SHP77 treated with DMSO at 0.1 percent for 48 hours (cell line): Measurements from ENCODE around the gene PELI3.

ENCODE experiments used
- DNase-seq: peaks from one replicate; lab custom pipeline; 2025; lab: John Stamatoyannopoulos, UW

PELI3 gene

DNA sequence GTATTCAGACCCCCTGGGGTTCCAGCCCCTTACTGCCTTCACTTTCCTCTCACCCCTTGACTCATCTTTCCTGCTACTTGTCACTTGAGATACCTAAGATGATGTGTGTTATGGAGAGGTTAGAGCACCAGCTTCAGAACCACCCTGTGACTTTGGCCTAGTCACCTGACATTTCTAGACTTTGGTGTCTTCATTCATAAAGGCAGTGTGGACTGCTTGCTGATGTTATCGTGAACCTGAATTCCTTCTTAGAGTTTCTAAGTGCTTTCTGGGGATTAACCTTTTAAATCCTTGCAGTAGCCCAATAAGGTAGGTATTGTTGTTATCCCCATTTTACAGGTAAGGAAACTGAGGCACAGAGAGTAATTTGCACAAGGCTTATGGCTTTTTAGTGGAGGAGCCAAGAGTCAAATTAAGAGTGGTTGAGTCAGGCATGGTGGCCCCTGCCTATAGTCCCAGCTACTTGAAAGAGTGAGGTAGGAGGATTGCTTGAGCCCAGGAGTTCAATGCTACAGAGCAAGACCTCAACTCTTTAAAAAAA lies 38.6 kb downstream of the PELI3 start:
- DNase-seq = no peak

DNA sequence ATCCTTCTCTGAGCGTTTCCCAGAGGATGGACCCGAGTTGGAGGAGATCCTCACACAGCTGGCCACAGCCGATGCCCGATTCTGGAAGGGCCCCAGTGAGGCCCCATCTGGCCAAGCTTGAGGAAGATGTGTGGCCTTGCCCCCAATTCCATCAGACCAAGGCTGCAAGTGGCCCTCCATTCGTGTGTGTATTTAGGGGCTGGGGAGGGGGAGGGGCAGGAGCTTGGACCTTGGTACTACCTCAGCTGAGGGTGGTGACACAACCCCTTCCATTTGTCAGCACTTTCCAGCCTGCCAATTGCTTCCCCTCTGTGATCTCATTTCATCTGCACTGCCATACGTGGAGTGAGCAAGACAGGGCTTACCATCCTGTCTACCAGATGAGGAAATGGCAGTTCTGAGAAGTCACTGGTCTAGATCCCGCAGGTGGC lies 42.4 kb downstream of the PELI3 start:
- no peak for DNase-seq

DNA sequence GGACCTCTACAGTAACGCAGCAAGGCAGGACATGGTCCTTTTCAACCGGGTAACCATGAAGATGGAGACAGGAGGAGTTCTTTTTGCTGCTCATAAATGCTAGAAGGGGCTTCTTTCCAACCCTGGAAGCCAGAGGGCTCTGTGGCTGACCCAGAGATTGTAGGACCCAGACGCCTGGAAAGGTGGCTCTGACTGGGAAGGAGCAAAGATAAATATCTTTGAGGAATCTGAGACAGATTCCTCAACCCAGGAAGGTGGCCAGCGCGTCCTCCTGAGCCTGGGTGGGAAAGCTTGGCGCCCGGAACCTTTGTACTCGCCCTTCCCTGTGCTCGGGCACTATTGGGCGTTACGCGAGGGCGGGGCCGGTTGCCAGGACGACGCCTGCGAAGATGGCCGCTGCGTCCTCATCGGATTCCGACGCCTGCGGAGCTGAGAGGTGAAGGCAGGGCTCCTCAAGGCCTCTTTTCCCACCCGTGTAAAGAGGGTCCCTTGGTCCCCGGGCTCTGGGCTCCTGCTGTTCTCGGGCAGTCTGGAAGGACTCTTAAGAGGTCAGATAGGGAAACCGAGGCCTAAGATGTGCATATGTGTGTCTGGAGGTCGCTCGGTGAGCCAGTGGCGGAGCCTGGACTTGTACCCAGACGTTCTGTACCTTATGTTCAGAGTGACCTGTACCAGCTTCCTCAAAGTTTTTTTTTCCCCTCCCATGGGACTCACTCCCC lies 43.7 kb downstream of the PELI3 start, which contains the start of gene BBS1:
BBS1 (plus strand) TSS at position 365 of the 719 bp plus-strand sequence; CDS start at position 390, 25 bp downstream.
- peak; percentile 68 for DNase-seq

DNA sequence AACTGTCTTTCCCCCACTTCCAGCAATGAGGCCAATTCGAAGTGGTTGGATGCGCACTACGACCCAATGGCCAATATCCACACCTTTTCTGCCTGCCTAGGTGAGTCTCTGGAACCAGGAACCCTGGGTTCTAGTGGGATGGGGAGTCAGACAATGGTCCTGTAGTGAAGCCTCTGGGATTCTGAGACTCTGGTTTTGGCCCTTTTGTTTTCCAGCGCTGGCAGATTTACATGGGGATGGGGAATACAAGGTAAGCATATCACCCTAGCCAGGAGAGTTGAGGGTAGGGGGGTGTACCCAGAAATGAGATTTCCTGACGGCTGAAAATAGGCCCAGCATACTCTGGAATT lies 44.3 kb downstream of the PELI3 start:
- no peak for DNase-seq

DNA sequence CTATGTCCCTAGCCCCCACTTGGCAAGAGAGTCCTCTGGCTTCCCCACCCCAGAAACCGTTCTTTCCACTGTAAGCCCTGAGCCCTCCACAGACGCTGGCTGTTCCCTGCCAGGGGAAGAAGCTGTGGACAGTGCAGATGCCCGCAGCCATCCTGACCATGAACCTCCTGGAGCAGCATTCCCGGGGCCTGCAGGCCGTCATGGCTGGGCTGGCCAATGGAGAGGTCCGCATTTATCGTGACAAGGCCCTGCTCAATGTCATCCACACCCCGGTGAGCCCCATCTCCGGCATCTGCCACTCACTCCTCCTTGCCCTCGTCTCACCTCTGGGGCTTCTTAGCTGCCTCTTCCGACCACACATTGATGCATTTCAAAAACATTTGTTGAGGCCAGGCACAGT lies 56.9 kb downstream of the PELI3 start:
- DNase-seq = no peak

DNA sequence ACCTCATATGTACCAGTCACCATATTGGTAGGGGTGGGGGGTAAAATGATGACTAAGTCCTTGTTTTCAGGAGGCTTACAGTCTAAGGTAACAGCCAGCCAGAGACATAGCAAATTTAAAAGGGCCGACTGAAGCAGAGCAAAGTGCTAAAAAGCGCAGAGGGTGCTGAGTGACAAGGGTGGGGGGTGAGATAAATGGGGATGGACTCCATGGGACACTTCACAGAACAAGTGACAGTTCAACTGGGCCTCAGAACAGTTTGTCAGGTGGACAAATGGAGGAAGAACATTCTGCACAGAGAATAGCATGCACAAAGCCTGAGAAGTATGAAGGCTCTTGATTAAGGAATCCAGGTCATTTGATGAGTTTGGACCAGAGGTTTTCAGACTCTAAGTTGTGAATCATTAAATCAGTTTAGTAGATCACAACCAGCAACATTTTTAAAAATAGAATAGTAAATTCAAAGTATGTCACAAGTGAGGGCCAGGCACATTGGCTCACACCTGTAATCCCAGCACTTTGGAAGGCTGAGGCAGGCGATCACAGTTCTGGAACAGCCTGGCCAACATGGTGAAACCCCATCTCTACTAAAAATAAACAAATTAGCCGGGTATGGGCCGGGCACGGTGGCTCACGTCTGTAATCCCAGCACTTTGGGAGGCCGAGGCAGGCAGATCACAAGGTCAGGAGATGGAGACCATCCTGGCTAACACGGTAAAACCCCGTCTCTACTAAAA lies 57.8 kb downstream of the PELI3 start:
- DNase-seq = no peak
